VCaP (cell line): Measurements from ENCODE around the gene TMEM266.

Experiments
- H3K27ac ChIP-seq: fragments of 450-650 bp; 2 replicates; pipeline ENCODE4 v1.5.1; 2017
- TF ChIP-seq, protein P1 (sequence below): fragments of 450-650 bp; conservative IDR thresholded peaks from 2 replicates; pipeline ENCODE4 v1.5.1; 2017; ENCODE audit warnings: mild to moderate bottlenecking, moderate library complexity

The TMEM266 gene

DNA sequence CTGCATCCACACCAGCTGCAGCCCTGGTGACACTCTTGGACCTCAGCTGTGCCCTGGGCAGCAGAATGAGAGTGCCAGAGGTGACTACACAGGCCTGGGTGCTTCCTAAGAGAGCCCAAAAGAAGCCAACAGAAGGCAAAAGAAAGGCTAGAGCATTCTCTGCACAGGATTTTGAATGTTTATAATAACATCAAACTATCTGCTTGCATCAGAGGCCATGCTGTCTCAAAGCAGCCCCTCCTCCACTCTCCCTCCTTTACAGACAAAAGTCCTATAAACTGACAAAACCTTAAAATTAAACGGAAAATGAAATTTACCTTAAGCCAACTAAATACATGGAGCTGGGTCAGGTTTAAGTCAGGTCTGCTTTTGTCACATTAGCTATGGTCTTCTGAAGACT, 155.8 kb downstream of the TMEM266 start:
- TF ChIP-seq, protein P1, sequence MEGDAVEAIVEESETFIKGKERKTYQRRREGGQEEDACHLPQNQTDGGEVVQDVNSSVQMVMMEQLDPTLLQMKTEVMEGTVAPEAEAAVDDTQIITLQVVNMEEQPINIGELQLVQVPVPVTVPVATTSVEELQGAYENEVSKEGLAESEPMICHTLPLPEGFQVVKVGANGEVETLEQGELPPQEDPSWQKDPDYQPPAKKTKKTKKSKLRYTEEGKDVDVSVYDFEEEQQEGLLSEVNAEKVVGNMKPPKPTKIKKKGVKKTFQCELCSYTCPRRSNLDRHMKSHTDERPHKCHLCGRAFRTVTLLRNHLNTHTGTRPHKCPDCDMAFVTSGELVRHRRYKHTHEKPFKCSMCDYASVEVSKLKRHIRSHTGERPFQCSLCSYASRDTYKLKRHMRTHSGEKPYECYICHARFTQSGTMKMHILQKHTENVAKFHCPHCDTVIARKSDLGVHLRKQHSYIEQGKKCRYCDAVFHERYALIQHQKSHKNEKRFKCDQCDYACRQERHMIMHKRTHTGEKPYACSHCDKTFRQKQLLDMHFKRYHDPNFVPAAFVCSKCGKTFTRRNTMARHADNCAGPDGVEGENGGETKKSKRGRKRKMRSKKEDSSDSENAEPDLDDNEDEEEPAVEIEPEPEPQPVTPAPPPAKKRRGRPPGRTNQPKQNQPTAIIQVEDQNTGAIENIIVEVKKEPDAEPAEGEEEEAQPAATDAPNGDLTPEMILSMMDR, result no peak

DNA sequence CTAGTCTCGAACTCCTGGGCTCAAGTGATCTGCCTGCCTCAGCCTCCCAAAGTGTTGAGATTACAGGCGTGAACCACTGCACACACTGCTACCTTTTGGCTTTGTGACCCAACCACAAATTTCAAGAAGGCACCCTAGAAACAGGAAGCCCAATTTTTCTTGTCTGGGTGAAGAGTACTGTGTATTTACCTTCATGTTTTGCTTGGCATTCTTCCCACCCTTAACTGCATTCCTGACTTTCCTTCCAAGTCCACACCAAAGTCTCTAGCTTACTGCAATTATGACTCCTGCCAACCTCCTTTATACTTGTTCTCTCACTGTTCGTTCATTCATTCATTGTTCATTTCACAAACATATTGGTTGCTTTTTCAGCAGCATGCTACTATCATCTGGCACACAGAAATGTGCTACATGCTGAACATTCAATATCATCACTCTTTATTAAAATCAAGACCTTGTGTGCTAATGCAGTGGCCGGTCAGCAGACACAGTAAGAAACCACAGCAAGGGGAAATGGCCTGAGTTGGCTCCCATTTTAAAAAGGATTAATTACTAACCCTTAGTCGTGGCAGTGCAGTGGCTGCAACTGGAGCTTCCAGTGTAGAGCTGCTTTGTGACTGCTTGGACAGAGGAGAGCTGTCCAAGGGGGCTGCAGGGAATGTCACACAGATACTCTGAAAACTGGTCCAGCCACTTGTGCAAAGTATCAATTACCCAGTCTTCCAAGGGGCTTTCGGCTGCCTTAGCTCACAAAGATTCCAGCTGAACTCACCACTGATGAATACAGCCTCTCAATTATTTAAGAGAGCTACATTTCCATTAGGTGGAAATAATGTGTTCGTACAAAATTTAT, 157.5 kb downstream of the TMEM266 start:
- H3K27ac ChIP-seq, result peak overlapping the region; percentile 62
- TF ChIP-seq, protein P1, result no peak

More for the DNA sequence above, 155.8 kb downstream of the TMEM266 start:
- H3K27ac ChIP-seq, result no peak overlapping the region; the same call in 1 of the 2 replicates

DNA sequence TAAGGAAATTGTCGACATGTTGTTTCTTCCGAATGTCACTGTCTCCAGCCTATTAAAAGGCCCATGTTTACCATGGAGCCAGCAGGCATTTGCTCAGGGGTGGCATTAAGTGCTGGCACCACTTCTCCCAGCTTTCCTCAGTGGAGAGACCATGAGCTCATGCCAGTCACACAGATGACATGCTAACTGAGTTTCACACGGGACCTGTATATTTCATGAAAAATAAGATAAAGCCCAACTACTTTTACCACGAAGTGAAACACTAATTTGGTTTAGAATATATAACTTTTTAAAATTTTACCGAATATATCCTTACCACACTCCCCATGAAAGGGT, 158.1 kb downstream of the TMEM266 start:
- TF ChIP-seq, protein P1, result no peak
- peak overlapping the region; percentile 62 for H3K27ac ChIP-seq

DNA sequence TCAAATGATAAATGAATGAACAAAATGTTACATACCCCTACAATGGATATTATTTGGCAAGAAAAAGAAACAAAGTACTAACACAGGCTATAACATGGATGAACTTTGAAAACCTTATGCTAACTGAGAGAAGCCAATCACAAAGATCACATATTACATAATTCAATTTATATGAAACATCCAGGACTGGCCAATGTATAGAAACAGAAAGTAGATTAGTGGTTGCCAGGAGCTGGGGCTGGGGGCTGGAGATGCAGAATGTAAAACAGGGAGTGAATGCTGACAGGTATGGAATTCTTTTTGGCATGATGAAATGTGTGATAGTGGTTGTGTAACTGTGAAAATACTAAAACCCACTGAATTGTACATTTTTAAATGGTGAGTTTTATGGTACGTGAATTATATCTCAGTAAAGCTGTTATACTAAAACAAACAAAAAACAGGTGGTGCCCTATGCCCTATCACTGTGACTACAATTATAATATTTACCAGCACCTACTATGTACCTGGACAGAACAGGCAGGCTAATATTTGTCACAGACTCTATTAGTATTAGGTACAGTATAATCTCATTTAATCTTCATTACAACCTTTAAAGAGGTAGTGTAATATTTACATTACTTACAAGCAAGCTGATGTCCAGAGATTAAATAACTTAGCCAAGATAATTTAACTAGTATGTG, 161.4 kb downstream of the TMEM266 start:
- TF ChIP-seq, protein P1, result no peak

DNA sequence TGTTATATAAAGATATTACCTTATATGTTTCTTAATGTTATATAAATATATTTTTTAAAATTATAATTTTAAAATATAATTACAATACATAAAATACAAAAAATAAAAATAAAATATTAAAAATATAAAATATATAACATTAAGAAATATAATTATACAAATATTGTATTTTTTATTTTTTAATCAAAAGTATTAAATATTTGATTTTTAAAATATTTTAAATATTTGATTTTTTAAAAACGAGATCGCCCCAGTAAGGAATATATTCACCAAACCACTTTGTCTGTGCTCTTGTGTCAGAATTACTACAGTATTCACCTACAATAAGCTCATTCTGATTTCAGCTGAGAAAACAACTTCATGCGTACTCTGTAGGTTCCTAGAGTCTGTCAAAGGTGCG, 162.4 kb downstream of the TMEM266 start:
- H3K27ac ChIP-seq, result no peak overlapping the region
- TF ChIP-seq, protein P1, result no peak

More for the DNA sequence above, 161.4 kb downstream of the TMEM266 start:
- H3K27ac ChIP-seq, result no peak overlapping the region

DNA sequence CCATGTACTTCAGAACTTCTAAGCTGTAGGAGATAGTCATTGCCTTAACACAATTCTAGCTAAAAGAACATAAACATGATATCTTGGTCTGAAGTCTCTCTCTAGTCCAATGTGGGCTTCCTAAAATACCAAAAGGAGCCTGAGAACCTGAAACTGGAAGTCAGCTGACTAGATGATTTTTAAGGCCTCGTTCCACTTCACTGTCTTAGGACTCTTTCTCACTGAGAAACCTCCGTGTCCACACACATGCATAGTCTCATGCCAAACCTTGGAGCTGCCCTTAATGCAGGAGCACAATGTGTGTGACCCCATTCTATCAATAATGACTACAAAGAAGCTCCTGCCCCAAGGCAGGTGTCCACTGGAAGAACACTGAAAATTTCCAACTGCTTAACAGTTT, 163.7 kb downstream of the TMEM266 start:
- TF ChIP-seq, protein P1, result no peak
- H3K27ac ChIP-seq, result no peak overlapping the region

DNA sequence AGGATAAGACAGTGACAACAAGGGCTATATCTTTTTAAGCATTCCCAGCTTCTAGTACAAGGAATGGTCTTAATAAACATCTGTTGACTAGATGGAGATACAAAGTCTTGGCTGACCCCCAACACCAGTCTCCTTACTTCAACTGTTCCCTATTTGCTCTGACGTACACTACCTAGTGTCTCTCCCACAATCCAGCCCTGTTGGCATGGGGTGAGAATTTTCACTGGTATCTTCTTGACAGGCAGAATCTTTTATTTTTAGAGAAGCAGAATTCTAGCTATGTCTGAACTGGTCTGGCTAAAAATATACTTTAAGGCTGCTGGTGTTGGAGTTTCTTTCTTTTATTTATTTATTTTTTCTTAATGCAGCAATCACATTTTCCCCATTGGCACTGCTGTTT, 169.5 kb downstream of the TMEM266 start:
- TF ChIP-seq, protein P1, result no peak

More for the DNA sequence above, 169.5 kb downstream of the TMEM266 start:
- H3K27ac ChIP-seq, result no peak overlapping the region
